ENCODE measurements around the gene LASP1NB.

LASP1NB gene

DNA sequence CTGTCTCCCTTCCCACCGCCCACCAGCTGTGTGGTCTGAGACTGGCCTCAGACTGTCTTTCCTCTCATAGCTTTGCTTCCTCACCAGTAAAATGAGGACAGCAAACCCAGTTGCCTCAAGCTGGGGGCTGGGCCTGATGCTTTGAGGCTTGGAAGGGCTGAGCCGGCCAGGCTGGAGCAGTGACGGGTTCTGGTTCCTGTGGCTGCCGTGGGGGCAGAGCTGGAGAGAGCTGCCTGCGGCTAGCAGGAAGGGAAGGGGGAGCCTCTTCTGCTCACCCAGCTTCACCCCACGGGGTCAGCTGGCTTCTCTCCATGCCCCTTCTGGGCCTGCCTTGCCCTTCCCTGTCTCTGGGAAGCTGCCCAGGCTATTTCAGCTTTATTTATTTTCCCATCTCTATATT, 31.8 kb upstream of the LASP1NB start:
- intact Hi-C loops (cut with micrococcal nuclease) (no loop called here), dilution Hi-C loops (cut with HindIII; ENCODE audit: low sequenced_read_pairs, unreplicated experiment) (no loop called here), in situ Hi-C loops (cut with MboI; ENCODE audit: low sequenced_read_pairs) (no loop called here)
- peaks cover 22% of the 10 kb centered on the region for H3K9me1 ChIP-seq (ENCODE audit: insufficient read depth, low read length)
- ChIA-PET CTCF (no interaction called here), POLR2A (ENCODE audit: unreplicated experiment) (interaction anchor here (1.1 kb wide), 1 partner anchor 16 kb away, joined by 3 read pairs; no protein-coding TSS in a partner anchor)
- no CpG with 5 or more reads among the region's 6 CpGs for WGBS, 2 experiments (ENCODE audit: extremely low coverage in 2 of 2, insufficient read length in 1 of 2)
- H3K4me3 ChIP-seq (ENCODE audit: insufficient read depth, low read depth, low read length), result no peak overlapping the region
- H3K4me2 ChIP-seq (ENCODE audit: low read depth, low read length), result no peak overlapping the region
- H3K27me3 ChIP-seq (ENCODE audit: control insufficient read depth, insufficient read depth, low read length), result no peaks in the 10 kb centered on the region
- H3K4me1 ChIP-seq (ENCODE audit: control insufficient read depth, insufficient read depth, low read length), result peaks cover 19% of the 10 kb centered on the region
- no peak for DNase-seq
- no TSS peak for BruUV-seq (replicated peaks)
- H4K20me1 ChIP-seq (ENCODE audit: insufficient read depth, low read length), result peaks cover 99% of the 10 kb centered on the region
- no peak overlapping the region for H4K5ac ChIP-seq (ENCODE audit: low read depth, low read length)
- H3K79me1 ChIP-seq (ENCODE audit: low read depth in 1 of 2, low read length in 2 of 2), result peaks cover 54 to 95% of the 10 kb centered on the region in 2 experiments
- no peak overlapping the region for H3K14ac ChIP-seq (replicated peaks; ENCODE audit: low read depth, low read length)
- H2AFZ ChIP-seq (replicated peaks; ENCODE audit: low read length, poor library complexity), result no peak overlapping the region
- no peak overlapping the region for H2AK5ac ChIP-seq (ENCODE audit: low read depth, low read length)
- no peak overlapping the region for H3K9ac ChIP-seq (ENCODE audit: low read depth, low read length)
- no peak overlapping the region for H3K18ac ChIP-seq (ENCODE audit: low read depth, low read length)
- H2BK15ac ChIP-seq (ENCODE audit: low read depth, low read length), result no peak overlapping the region
- no peak overlapping the region for H3K56ac ChIP-seq (ENCODE audit: extremely low read depth, insufficient read depth, low read length)
- H4K91ac ChIP-seq (ENCODE audit: insufficient read depth, low read depth, low read length), result no peak overlapping the region
- no peak overlapping the region for H2BK120ac ChIP-seq (ENCODE audit: low read depth, low read length)
- no peak for TF ChIP-seq FOS (IDR thresholded peaks at IDR 0.05; ENCODE audit: low read depth, low read length)
- TF ChIP-seq MAFK (IDR thresholded peaks at IDR 0.05; ENCODE audit: low read depth, low read length), result no peak
- TF ChIP-seq BHLHE40 (IDR thresholded peaks at IDR 0.05; ENCODE audit: low read depth, low read length), result no peak
- TF ChIP-seq CEBPB (IDR thresholded peaks at IDR 0.05; ENCODE audit: low read depth, low read length), result no peak
- no peak for TF ChIP-seq MXI1 (IDR thresholded peaks at IDR 0.05; ENCODE audit: borderline replicate concordance, low read depth, low read length)
- no peak for TF ChIP-seq CHD1 (IDR thresholded peaks at IDR 0.05; ENCODE audit: low read depth, low read length)
- TF ChIP-seq ELK1 (IDR thresholded peaks at IDR 0.05; ENCODE audit: borderline replicate concordance, low read depth, low read length), result no peak
- no peak for TF ChIP-seq MAZ (IDR thresholded peaks at IDR 0.05; ENCODE audit: borderline replicate concordance, low read depth, low read length)
- TF ChIP-seq CTCF (conservative IDR thresholded peaks at IDR 0.05; ENCODE audit: low read depth, low read length), result no peak
- TF ChIP-seq RCOR1 (IDR thresholded peaks at IDR 0.05; ENCODE audit: insufficient replicate concordance, low read length), result no peak
- H2BK20ac ChIP-seq (ENCODE audit: low read depth, low read length), result no peak overlapping the region
- peaks cover 83% of the 10 kb centered on the region for H3K36me3 ChIP-seq (ENCODE audit: control insufficient read depth, insufficient read depth, low read length)
- H3K4ac ChIP-seq (ENCODE audit: low read depth, low read length), result no peak overlapping the region
- peak; percentile 13 for ATAC-seq (ENCODE audit: low read depth)
- H3K9me3 ChIP-seq (ENCODE audit: control insufficient read depth, insufficient read depth, low read length), result no peaks in the 10 kb centered on the region
- no peak overlapping the region for H3K27ac ChIP-seq (ENCODE audit: insufficient read depth, low read length)
- H3K23ac ChIP-seq (ENCODE audit: low read depth, low read length), result no peak overlapping the region
- no peak overlapping the region for H4K8ac ChIP-seq (ENCODE audit: low read depth in 2 of 2, low read length in 2 of 2)
- no peak overlapping the region for H2AK9ac ChIP-seq (replicated peaks; ENCODE audit: low read depth, low read length, poor library complexity)
- H2BK5ac ChIP-seq (ENCODE audit: low read depth, low read length, poor library complexity, severe bottlenecking), result no peak overlapping the region

Measured in IMR-90 (cell line).